Measurements from ENCODE around the gene CCDC3.

- TF ChIP-seq EZH2 (IDR thresholded peaks at IDR 0.05; ENCODE audit: insufficient read depth, poor library complexity, severe bottlenecking) (no peak), EZH2phosphoT487 (IDR thresholded peaks at IDR 0.05; ENCODE audit: insufficient read depth, low read depth) (no peak)
These were observed 64.0 kb downstream of the CCDC3 start for GRCh38 chr10:12937527-12937926.
